ENCODE data around the gene MYRIP. TPM values are rescaled to one million over a fixed set of nuclear protein-coding genes. Genes with fewer than 3 reads are reported as not detected.
A peak's percentile ranks its signal among the peaks of the same experiment; 100 is the strongest.

MYRIP gene
- polyA plus RNA-seq, 3 donors = not detected

DNA sequence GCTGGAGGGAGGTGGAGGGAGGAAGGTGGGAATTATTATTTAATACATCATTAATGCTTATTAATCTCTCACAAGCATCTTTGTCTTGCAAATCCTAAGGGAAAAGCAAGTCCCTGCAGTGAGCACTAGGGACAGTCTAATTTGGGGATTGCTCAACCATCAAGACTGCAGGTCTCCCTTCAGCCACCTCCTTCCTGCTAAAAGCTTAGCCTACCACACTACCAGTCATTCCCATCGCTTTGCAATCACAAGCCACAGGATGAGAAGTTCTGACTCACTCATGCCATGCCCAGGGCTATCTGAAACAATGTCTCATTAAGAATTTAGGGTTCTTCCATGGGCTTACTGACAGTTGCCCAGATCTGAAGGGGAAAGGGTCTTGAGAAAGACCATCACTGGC lies 449.1 kb downstream of the MYRIP start:
- intact Hi-C loops (cut with micrococcal nuclease) = no loop called here
- H3K27me3 Mint-ChIP-seq (ENCODE audit: low read depth in 3 of 3) = peaks cover 0 to 2% (median 1%) of the 10 kb centered on the region in 3 donors
- Histone ChIP-seq H2AFZ (ENCODE audit: insufficient read depth, low read depth, low read length, poor library complexity, severe bottlenecking) (no peak overlapping the region), H3K4me2 (replicated peaks; ENCODE audit: extremely low read depth, low read length, poor library complexity, severe bottlenecking) (no peak overlapping the region), H3K4me1 (ENCODE audit: control insufficient read depth in 1 of 2, insufficient read depth in 2 of 2, low read length in 2 of 2) (peaks cover 4 to 8% of the 10 kb centered on the region in 2 donors), H3K9ac (ENCODE audit: insufficient read depth, low read length, poor library complexity, severe bottlenecking) (no peak overlapping the region), H3K27me3 (ENCODE audit: control insufficient read depth in 2 of 2, insufficient read depth in 2 of 2, low read length in 2 of 2) (no peaks in the 10 kb centered on the region), H3K9me3 (replicated peaks in 1 of 2; ENCODE audit: control insufficient read depth in 1 of 2, insufficient read depth in 1 of 2, low read length in 2 of 2) (no peaks in the 10 kb centered on the region), H3K4me3 (replicated peaks in 1 of 3; ENCODE audit: low read depth in 2 of 3, low read length in 3 of 3) (no peak overlapping the region), H4K20me1 (ENCODE audit: insufficient read depth, low read length) (no peaks in the 10 kb centered on the region), H3K79me2 (ENCODE audit: insufficient read depth, low read length) (no peaks in the 10 kb centered on the region), H3K27ac (ENCODE audit: low read depth in 1 of 2, low read length in 2 of 2) (no peak overlapping the region), H3K36me3 (replicated peaks in 1 of 2; ENCODE audit: control insufficient read depth in 1 of 2, insufficient read depth in 2 of 2, low read length in 2 of 2) (no peaks in the 10 kb centered on the region)
- no CpG with 5 or more reads among the region's 1 CpG for WGBS (ENCODE audit: insufficient coverage)
- TF ChIP-seq, protein P1, sequence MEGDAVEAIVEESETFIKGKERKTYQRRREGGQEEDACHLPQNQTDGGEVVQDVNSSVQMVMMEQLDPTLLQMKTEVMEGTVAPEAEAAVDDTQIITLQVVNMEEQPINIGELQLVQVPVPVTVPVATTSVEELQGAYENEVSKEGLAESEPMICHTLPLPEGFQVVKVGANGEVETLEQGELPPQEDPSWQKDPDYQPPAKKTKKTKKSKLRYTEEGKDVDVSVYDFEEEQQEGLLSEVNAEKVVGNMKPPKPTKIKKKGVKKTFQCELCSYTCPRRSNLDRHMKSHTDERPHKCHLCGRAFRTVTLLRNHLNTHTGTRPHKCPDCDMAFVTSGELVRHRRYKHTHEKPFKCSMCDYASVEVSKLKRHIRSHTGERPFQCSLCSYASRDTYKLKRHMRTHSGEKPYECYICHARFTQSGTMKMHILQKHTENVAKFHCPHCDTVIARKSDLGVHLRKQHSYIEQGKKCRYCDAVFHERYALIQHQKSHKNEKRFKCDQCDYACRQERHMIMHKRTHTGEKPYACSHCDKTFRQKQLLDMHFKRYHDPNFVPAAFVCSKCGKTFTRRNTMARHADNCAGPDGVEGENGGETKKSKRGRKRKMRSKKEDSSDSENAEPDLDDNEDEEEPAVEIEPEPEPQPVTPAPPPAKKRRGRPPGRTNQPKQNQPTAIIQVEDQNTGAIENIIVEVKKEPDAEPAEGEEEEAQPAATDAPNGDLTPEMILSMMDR (IDR thresholded peaks at IDR 0.05) = no peak
- H3K4me1 Mint-ChIP-seq = peaks cover 6% of the 10 kb centered on the region
- peaks cover 0 to under 1% (median 0%) of the 10 kb centered on the region in 7 donors for H3K9me3 Mint-ChIP-seq
- peak; percentile 0 to 68 (median 1) for DNase-seq
- H3K4me3 Mint-ChIP-seq = no peak overlapping the region
- no peak overlapping the region for H3K27ac Mint-ChIP-seq
- no peaks in the 10 kb centered on the region for H3K36me3 Mint-ChIP-seq

DNA sequence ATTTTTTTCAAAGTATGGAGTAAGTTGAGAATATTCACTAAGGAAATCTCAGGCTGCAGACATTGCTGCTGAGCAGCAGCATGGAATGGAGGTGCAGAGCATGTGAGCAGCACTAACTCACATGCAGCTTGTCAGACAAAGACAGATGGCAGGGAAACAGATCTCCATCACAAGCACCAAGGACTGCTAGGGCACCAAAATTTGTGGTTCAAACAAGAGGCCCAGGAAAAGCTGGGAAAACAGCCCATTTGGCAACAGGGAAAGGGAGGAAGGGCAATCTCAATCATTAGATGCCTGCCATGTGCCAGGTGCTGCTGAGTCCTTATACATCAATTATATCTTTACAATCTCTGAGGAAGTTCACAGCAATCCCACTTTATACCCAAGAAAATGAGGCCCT lies 452.9 kb downstream of the MYRIP start:
- DNase-seq = no peak

More for the DNA sequence above, 452.9 kb downstream of the MYRIP start:
- Histone ChIP-seq H4K20me1 (ENCODE audit: insufficient read depth, low read length) (no peaks in the 10 kb centered on the region), H3K36me3 (replicated peaks in 1 of 2; ENCODE audit: control insufficient read depth in 1 of 2, insufficient read depth in 2 of 2, low read length in 2 of 2) (no peaks in the 10 kb centered on the region), H3K27me3 (ENCODE audit: control insufficient read depth in 2 of 2, insufficient read depth in 2 of 2, low read length in 2 of 2) (no peaks in the 10 kb centered on the region), H3K79me2 (ENCODE audit: insufficient read depth, low read length) (no peaks in the 10 kb centered on the region), H3K9ac (ENCODE audit: insufficient read depth, low read length, poor library complexity, severe bottlenecking) (no peak overlapping the region), H3K9me3 (replicated peaks in 1 of 2; ENCODE audit: control insufficient read depth in 1 of 2, insufficient read depth in 1 of 2, low read length in 2 of 2) (no peaks in the 10 kb centered on the region), H3K4me1 (ENCODE audit: control insufficient read depth in 1 of 2, insufficient read depth in 2 of 2, low read length in 2 of 2) (peaks cover 4 to 8% of the 10 kb centered on the region in 2 donors), H3K27ac (ENCODE audit: low read depth in 1 of 2, low read length in 2 of 2) (no peak overlapping the region), H2AFZ (ENCODE audit: insufficient read depth, low read depth, low read length, poor library complexity, severe bottlenecking) (no peak overlapping the region), H3K4me3 (replicated peaks in 1 of 3; ENCODE audit: low read depth in 2 of 3, low read length in 3 of 3) (no peak overlapping the region), H3K4me2 (replicated peaks; ENCODE audit: extremely low read depth, low read length, poor library complexity, severe bottlenecking) (no peak overlapping the region)
- TF ChIP-seq, protein P1 (IDR thresholded peaks at IDR 0.05) = no peak
- Mint-ChIP-seq H3K4me3 (no peak overlapping the region), H3K4me1 (peaks cover 6% of the 10 kb centered on the region), H3K36me3 (no peaks in the 10 kb centered on the region), H3K27ac (no peak overlapping the region), H3K27me3 (ENCODE audit: low read depth in 3 of 3) (peaks cover 0 to 4% (median 1%) of the 10 kb centered on the region in 3 donors), H3K9me3 (peaks cover 0 to 6% (median 0%) of the 10 kb centered on the region in 7 donors)
- intact Hi-C loops (cut with micrococcal nuclease) = no loop called here
